ENCODE results near the gene SLC27A5.
"Not testable (repeated sequence)": the region's sequence is repeated elsewhere in the genome, so short reads cannot be mapped to it uniquely, and the experiment has no call there.

SLC27A5 gene

GRCh38 chr19:58497634-58498170, 14.1 kb downstream of the SLC27A5 start:
- no peak for DNase-seq (ENCODE audit: low spot score)

DNA sequence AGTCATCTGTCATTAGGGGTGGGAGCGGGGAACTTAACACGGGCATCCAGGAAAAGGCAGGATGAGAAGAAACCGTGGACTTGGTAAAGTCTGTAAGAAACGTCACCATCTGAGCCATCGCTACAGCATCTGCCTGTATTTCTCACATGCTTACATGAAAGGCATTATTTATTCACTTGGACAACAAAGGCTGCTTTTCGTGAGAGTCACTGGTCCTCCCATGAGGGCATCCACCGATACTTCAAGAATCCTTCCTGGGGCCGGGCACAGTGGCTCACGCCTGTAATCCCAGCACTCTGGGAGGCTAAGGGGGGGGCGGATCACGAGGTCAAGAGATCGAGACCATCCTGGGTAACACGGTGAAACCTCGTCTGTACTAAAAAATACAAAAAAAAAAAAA, 19.5 kb downstream of the SLC27A5 start:
- DNase-seq (ENCODE audit: low spot score), result no peak

- DNase-seq (ENCODE audit: low spot score), result no peak
Observed at GRCh38 chr19:58491393-58491792, 20.4 kb downstream of the SLC27A5 start.

DNA sequence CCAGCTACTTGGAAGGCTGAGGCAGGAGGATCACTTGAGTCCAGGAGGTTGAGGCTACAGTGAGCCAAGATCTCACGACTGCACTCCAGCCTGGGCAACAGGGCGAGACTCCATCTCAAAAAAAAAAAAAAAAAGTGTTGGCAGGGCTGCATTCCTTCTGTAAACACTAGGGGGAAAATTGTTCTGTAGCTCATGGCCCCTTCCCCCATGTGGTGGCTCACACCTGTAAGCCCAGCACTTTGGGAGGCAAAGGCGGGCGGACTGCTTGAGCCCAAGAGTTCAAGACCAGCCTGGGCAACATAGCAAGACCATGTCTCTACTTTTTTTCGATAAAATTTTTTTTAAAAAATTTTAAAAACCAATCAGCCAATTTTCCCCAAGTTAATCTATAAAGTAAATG, 27.4 kb downstream of the SLC27A5 start:
- DNase-seq (ENCODE audit: low spot score), result not testable (repeated sequence)

DNA sequence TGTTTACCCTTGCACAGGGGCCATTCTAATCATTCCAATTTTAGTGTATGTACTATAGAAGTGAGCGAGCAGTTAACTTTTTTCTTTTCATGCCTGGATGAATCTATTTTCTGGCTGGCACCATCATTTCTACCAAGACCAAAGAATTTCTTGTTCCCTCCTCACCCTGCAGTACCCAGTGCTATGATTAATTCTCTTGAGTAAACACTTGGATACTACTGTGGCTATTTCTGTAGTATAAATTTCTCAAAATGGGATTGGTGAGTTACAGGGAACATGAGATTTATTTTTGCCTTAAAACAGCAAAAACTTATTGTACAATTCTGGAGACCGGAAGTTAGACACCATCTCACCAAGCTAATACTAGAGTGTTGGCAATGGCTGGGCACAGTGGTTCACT, 28.0 kb downstream of the SLC27A5 start:
- DNase-seq (ENCODE audit: low spot score), result no peak

GRCh38 chr19:58482372-58482771, 29.4 kb downstream of the SLC27A5 start:
- DNase-seq (ENCODE audit: low spot score), result no peak

- DNase-seq (ENCODE audit: low spot score), result no peak
Observed at GRCh38 chr19:58480831-58481230, 31.0 kb downstream of the SLC27A5 start.

GRCh38 chr19:58480481-58480830, 31.3 kb downstream of the SLC27A5 start:
- DNase-seq (ENCODE audit: low spot score), result no peak

- no peak for DNase-seq (ENCODE audit: low spot score)
Observed at GRCh38 chr19:58479736-58480480, 31.9 kb downstream of the SLC27A5 start.

- DNase-seq (ENCODE audit: low spot score), result no peak
Observed at GRCh38 chr19:58479303-58479702, 32.5 kb downstream of the SLC27A5 start.

GRCh38 chr19:58477871-58478270, 33.9 kb downstream of the SLC27A5 start:
- no peak for DNase-seq (ENCODE audit: low spot score)

DNA sequence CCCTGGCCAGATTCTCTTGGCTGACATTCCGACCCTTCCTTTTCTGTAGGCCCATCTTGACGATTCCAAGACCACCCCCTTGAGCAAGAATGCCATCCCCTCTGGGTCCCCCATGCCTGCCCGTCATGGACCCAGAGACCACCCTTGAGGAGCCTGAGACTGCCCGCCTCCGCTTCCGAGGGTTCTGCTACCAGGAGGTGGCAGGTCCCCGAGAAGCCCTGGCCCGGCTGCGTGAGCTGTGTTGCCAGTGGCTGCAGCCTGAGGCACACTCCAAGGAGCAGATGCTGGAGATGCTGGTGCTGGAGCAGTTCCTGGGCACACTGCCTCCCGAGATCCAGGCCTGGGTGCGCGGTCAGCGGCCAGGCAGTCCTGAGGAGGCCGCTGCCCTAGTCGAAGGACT, 34.7 kb downstream of the SLC27A5 start:
- DNase-seq (ENCODE audit: low spot score), result no peak

DNA sequence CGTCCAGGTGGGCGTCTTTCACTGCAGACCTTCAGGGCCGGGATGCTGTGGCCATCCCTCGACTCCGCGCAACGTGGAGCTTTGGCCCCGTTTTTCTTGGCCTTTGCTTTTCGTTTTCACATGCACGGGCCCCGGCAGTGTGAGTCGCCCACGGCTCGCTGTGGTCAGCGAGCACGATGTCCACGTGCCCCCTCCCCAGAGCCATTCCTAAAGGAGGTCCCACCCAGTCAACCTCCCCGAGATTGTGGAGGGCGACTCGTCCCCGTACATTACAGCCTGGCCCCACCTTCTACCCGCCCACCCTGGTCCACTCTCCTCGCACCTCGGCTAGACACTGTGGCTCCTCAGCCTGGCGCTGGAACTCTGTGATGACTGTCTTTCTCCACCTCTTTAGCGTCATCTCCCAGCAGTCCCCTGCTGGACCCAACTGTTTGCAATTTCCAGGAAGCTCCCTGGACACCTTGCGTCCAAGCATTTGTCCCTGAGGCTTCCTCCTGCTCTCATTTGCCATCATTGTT, 35.2 kb downstream of the SLC27A5 start:
- peak; percentile 27 for DNase-seq (ENCODE audit: low spot score)

DNA sequence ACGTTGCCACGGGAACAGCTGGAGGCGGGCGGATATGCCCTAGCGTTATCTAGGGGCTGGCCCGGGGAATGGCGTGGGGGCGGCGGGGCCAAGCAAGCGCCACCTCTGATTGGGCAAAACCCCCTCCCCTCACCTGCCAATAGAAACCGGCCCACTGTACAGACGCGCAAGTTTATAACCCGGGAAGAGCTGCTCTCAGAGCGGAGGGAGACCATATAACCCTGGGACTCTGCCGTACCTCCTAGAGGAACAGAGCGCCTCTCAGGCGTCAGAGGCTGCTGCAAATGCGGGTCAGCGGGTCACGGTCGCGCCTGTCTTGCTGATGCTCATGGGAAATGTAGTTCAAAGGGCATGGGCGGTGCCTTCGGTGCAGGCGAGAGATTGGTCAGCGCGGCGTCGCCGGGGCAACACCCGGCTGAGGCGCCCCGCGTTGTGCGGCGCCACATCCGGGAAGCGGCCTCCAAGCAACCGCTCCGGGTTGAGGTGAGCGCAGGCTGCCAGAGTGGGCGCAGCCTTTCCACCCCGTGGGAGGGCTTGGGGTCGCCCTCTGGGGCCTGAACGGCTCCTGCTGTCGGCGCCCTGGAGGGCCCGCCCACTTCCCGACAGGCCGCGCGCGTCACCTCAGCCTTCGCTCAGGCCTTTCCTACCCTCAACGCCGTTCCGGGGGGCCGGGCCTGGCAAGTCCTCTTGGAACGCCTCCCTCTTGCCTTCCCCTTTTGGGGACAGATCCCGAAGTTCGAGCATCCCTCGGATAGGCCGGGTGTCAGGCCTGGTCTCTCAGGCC, 35.9 kb downstream of the SLC27A5 start, which contains the start of gene ZNF446:
TSS of gene ZNF446 (plus strand) at position 639 of the 784 bp plus-strand sequence. CDS start 867 bp downstream, outside the sequence.
- peak; percentile 96 for DNase-seq (ENCODE audit: low spot score)

DNA sequence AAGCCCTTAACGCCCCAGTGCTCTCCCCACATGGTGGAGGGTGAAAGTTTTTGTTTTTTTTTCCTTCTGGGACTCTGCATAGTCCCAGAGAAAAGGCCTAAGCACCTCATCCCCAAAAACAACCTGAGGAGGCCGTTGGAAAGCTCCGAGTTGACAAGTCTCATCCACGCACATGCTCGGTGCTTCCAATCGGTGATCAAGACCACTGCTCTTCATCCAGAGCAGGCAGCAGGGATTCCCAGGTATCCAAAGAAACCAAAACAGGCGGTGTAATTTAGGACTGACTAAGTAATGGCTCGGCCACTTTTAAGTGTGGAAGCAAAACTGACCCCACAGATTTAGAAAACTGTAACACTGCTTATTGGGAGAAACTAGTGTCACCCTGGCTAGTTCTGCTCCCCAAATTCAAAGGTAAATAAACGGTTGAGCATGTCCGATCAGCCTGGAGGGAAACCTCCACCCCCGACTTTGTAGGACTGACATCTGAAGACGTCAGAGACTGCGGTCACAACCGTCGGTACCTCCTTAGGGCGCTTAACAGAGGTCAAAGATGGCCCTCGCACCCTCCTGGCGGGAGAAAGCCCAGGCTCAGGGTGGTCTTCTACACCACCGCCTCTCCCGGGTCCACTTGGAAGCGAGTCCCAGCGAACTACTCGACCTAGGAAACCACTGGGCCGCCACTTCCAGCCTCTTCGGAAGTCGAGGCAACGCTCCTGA, 36.6 kb downstream of the SLC27A5 start:
- no peak for DNase-seq (ENCODE audit: low spot score)

- no peak for DNase-seq (ENCODE audit: low spot score)
Observed at GRCh38 chr19:58474291-58474996, 37.3 kb downstream of the SLC27A5 start.

DNA sequence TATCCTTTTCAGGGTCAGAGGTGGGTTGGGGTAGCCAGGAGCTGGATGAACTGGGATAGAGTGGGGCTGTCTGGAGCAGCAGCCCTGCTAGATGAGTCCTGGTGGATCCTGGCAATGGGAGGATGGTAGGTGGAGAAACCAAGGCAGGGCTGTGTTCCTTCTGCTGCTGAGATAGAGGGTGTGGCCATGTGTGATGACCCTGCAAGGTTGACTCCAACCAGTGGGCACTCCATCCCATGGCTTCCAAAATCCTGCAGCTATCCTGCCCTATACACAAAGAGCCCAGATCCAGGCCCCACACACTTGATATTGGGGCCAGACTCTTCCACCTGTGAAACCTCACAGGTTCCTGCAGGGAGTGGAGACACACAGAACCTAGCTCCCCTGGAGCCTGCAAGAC, 38.0 kb downstream of the SLC27A5 start:
- no peak for DNase-seq (ENCODE audit: low spot score)

GRCh38 chr19:58471736-58472135, 40.1 kb downstream of the SLC27A5 start:
- DNase-seq (ENCODE audit: low spot score), result no peak

GRCh38 chr19:58470837-58471543, 40.8 kb downstream of the SLC27A5 start:
- not testable (repeated sequence) for DNase-seq (ENCODE audit: low spot score)

DNA sequence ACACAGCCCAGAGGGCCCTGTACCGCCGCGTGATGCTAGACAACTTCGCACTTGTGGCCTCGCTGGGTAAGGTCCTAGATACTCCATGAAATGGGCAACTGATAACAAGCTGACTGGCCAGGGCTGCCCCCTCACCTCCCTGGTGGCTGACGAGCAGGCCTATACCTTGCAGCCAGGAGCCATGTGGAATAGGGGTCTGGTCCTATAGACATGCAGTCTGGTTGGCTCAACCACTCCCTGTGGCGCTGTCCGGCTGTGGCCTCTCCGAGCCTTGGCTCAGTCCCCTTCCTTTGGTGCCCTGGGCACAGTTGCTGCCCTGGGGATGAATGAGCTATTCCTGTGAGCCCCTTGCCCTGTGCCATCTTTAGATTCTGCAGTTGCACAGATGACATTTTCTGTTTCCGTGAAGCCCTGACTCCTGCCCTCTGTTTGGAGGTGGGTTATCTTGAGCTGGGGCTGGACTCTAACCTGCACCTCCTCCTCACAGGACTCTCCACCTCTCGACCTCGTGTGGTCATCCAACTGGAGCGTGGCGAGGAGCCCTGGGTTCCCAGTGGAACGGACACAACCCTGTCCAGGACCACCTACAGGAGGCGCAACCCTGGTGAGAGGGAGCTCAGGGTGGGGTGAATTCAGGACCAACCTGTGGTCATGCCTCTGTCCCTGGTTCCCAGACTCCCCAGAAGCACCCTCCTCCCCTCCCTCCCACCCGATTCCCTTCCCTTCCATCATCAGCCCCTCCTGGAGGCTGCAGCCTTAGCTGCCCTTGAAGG, 42.4 kb downstream of the SLC27A5 start:
- DNase-seq (ENCODE audit: low spot score), result no peak

Measured in germinal center (tissue), 1 donor.